Epithelial cell of proximal tubule (primary cell): ENCODE results near the gene ATP1A4. TPM values are rescaled to one million over a fixed set of nuclear protein-coding genes. Genes with fewer than 3 reads are reported as not detected.

ENCODE experiments used
- DNase-seq: peaks from one replicate; pipeline ENCODE4 v3.0.0-alpha.2; 2011; ENCODE audit warnings: low read depth
- H3K4me3 ChIP-seq: 2 replicates; pipeline ENCODE4 v1.5.1; 2011; ENCODE audit warnings: low read depth, mild to moderate bottlenecking, low read length
- total RNA-seq: library from RNA; depleted of rRNA; stranded (reverse); fragments of >200 nt; gene quantifications from 2 replicates; pipeline ENCODE4 v1.2.3, GENCODE V29; 2015
- TF ChIP-seq, protein P1 (sequence below): conservative IDR thresholded peaks from 2 replicates; pipeline ENCODE4 v1.5.1; 2012; ENCODE audit warnings: low read depth, mild to moderate bottlenecking, low read length

The ATP1A4 gene
- total RNA-seq, 1 donor from 2014 or later = not detected

DNA sequence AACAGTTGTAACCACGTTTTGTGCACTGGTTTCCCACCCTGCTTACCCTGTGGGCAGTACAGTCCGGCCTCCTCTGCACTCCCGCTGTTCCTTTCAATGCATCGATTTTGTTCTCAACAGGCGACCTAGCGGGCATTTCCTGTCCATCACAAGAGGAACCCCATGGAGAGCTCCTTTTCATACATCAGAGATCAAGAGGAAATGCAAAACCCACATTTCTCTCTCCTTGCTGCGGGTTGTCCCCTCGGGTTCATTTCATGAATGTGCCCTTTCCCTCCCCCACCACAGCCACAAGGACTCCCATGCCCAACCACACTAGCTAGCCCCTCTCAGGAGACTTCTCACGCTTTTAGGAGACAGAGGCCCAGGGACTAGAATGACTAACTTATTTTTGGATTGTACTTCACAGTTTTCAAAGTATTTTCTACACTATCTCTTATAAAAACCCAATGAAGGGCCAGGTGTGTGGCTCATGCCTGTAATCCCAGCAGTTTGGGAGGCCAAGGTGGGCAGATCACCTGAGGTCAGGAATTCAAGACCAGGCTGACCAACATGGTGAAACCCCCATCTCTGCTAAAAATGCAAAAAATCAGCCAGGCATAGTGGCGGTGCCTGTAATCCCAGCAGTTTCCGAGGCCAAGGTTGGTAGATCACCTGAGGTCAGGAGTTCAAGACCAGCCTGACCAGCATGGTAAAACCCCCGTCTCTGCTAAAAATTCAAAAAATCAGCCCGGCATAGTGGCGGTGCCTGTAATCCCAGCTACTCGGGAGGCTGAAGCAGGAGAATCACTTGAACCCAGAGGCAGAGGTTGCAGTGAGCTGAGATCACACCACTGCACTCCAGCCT lies 18.4 kb downstream of the ATP1A4 start:
- TF ChIP-seq, protein P1, sequence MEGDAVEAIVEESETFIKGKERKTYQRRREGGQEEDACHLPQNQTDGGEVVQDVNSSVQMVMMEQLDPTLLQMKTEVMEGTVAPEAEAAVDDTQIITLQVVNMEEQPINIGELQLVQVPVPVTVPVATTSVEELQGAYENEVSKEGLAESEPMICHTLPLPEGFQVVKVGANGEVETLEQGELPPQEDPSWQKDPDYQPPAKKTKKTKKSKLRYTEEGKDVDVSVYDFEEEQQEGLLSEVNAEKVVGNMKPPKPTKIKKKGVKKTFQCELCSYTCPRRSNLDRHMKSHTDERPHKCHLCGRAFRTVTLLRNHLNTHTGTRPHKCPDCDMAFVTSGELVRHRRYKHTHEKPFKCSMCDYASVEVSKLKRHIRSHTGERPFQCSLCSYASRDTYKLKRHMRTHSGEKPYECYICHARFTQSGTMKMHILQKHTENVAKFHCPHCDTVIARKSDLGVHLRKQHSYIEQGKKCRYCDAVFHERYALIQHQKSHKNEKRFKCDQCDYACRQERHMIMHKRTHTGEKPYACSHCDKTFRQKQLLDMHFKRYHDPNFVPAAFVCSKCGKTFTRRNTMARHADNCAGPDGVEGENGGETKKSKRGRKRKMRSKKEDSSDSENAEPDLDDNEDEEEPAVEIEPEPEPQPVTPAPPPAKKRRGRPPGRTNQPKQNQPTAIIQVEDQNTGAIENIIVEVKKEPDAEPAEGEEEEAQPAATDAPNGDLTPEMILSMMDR = no peak
- no peak overlapping the region for H3K4me3 ChIP-seq
- no peak for DNase-seq

DNA sequence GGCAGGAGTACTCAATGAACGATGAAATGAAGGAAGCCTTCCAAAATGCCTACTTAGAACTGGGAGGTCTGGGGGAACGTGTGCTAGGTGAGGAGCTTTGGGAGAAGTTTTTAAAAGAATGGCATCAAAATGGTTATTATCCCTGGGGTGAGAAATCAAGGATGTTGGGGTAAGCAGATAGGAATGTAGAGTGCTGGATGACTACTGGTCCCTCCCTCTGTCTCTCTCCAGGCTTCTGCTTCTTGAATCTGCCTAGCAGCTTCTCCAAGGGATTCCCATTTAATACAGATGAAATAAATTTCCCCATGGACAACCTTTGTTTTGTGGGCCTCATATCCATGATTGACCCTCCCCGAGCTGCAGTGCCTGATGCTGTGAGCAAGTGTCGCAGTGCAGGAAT lies 20.0 kb downstream of the ATP1A4 start:
- no peak for DNase-seq
- TF ChIP-seq, protein P1 = no peak
- H3K4me3 ChIP-seq = no peak overlapping the region

DNA sequence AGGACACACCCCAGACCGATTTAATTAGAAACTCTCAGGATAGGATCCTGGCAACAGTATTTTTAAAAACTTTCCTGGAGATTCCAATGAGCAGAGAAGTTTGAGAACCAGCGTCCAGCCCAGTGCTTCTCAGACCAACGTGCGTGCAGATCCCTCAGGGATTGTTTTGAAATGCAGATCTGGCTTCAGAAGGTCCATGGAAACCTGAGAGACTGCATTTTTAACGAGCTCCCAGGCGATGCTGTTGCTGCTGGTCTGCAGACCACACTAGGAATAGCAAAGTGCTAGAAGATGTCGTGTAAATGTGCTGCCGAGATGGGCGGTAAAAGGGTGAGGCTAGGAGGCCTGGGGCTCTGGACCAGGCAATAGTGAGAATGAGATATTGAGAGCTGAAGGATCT lies 20.6 kb downstream of the ATP1A4 start:
- H3K4me3 ChIP-seq = no peak overlapping the region
- DNase-seq = no peak
- TF ChIP-seq, protein P1 = no peak

DNA sequence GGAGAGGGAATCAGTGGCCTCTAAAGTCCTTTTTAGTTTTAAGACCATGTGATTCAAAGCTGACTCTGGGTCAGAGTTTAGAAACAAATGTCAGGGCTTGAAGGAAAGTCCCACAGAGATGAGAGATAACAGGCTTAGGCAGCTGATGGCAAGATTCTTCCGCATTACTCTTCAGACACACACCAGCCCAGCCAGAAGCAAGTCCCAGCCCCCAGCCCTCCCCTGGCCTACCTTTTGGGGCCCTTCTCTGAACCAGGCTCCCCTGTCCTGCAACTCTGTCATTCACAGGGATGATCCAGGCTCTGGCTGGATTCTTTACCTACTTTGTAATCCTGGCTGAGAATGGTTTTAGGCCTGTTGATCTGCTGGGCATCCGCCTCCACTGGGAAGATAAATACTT lies 25.8 kb downstream of the ATP1A4 start:
- DNase-seq = no peak
- TF ChIP-seq, protein P1 = no peak

DNA sequence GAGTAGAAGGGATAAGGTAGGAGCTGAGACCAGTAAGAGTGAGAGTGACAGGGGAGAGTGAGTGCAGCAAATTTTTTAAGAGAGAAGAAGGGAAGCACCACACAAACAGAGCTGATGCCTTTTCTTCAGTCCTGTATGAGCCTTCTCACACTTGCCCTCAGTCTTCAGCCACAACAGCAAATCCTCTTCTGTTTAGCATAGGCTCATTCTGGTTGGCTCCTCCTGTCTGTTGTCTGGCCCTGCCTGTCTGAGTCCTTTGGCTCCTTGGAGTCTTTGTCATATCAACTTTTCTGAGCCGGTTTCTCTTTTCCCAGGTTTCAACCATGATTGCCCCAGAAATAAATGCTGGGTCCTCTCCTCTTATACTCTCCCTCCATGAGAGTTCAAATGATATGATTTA lies 26.3 kb downstream of the ATP1A4 start:
- TF ChIP-seq, protein P1 = no peak
- no peak overlapping the region for H3K4me3 ChIP-seq
- no peak for DNase-seq

More for the DNA sequence above, 25.8 kb downstream of the ATP1A4 start:
- H3K4me3 ChIP-seq = no peak overlapping the region

DNA sequence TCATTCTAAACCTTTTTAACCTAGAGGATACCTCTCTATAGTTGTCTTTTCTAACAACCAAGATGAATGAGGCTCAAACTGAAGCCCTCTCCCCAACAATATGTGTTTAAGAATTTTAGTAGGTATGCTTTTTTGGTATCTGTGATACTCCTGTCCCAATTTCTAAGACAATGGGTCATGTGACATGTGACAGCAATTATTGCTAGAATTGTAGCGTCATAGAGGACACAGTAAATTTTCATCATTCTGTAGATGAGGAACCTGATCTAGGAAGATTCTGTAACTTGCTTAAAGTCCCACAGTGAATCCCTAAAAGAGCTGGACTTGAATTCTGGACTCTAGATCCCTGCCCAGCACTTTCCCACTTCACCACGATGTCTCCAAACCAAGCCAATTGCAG lies 27.3 kb downstream of the ATP1A4 start:
- TF ChIP-seq, protein P1 = no peak
- H3K4me3 ChIP-seq = no peak overlapping the region
- no peak for DNase-seq

DNA sequence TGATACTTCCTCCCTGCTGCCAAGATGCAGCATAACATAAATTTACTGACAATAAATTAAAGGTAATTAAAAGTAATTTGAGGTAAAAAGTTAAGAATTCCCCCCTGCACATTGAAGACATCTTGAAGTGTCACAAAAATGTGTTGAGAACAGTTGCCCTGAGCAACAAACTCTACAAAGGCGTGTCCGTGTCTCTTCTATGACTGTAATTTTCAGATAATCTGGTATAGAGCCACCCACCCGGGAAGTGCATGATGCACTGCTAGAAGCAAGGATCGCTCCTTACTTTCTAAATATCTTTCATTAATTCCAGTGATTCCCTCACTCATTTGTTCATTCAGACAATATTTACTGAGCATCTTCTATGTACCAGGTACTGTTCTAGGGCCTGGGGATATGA lies 27.9 kb downstream of the ATP1A4 start:
- no peak overlapping the region for H3K4me3 ChIP-seq
- no peak for DNase-seq
- TF ChIP-seq, protein P1 = no peak
